ENCODE data around the gene ZSWIM3. TPM values are rescaled to one million over a fixed set of nuclear protein-coding genes. Genes with fewer than 3 reads are reported as not detected.

The ZSWIM3 gene
- total and polyA plus RNA-seq, 2 of the 13 experiments (the other 11 are each of a cell fraction or from before 2014, with no cell fraction given) = 5.2 to 5.8 TPM

- TF ChIP-seq GMEB2 (CRISPR knock-in tag; IDR thresholded peaks at IDR 0.05; ENCODE audit: low read depth) (no peak), HNRNPL (IDR thresholded peaks at IDR 0.05; ENCODE audit: low read depth, low read length) (no peak), NCOA2 (CRISPR knock-in tag; IDR thresholded peaks at IDR 0.05) (peak; percentile 61; the same call in 1 of the 2 replicates), HOXA9 (CRISPR knock-in tag; IDR thresholded peaks at IDR 0.05; ENCODE audit: borderline replicate concordance) (no peak), HNF4A (CRISPR knock-in tag; IDR thresholded peaks at IDR 0.05) (peak; percentile 89), ZNF557 (CRISPR knock-in tag; IDR thresholded peaks at IDR 0.05) (no peak), NR1H2 (CRISPR knock-in tag; IDR thresholded peaks at IDR 0.05; ENCODE audit: borderline replicate concordance, low read depth) (no peak), ARNT2 (CRISPR knock-in tag; IDR thresholded peaks at IDR 0.05; ENCODE audit: low read depth) (no peak), ASH2L (IDR thresholded peaks at IDR 0.05; ENCODE audit: insufficient read length, low read depth, low read length) (no peak), TBP (CRISPR knock-in tag; IDR thresholded peaks at IDR 0.05) (no peak), HOXA3 (CRISPR knock-in tag; IDR thresholded peaks at IDR 0.05) (peak; percentile 64), ZNF142 (CRISPR knock-in tag; IDR thresholded peaks at IDR 0.05) (no peak)
- TF ChIP-seq, protein P1, sequence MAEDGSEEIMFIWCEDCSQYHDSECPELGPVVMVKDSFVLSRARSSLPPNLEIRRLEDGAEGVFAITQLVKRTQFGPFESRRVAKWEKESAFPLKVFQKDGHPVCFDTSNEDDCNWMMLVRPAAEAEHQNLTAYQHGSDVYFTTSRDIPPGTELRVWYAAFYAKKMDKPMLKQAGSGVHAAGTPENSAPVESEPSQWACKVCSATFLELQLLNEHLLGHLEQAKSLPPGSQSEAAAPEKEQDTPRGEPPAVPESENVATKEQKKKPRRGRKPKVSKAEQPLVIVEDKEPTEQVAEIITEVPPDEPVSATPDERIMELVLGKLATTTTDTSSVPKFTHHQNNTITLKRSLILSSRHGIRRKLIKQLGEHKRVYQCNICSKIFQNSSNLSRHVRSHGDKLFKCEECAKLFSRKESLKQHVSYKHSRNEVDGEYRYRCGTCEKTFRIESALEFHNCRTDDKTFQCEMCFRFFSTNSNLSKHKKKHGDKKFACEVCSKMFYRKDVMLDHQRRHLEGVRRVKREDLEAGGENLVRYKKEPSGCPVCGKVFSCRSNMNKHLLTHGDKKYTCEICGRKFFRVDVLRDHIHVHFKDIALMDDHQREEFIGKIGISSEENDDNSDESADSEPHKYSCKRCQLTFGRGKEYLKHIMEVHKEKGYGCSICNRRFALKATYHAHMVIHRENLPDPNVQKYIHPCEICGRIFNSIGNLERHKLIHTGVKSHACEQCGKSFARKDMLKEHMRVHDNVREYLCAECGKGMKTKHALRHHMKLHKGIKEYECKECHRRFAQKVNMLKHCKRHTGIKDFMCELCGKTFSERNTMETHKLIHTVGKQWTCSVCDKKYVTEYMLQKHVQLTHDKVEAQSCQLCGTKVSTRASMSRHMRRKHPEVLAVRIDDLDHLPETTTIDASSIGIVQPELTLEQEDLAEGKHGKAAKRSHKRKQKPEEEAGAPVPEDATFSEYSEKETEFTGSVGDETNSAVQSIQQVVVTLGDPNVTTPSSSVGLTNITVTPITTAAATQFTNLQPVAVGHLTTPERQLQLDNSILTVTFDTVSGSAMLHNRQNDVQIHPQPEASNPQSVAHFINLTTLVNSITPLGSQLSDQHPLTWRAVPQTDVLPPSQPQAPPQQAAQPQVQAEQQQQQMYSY (CRISPR knock-in tag; IDR thresholded peaks at IDR 0.05) = 0 out of 2 replicates have a peak, but pooled peaks have one; percentile 14
- TF ChIP-seq, protein P2, sequence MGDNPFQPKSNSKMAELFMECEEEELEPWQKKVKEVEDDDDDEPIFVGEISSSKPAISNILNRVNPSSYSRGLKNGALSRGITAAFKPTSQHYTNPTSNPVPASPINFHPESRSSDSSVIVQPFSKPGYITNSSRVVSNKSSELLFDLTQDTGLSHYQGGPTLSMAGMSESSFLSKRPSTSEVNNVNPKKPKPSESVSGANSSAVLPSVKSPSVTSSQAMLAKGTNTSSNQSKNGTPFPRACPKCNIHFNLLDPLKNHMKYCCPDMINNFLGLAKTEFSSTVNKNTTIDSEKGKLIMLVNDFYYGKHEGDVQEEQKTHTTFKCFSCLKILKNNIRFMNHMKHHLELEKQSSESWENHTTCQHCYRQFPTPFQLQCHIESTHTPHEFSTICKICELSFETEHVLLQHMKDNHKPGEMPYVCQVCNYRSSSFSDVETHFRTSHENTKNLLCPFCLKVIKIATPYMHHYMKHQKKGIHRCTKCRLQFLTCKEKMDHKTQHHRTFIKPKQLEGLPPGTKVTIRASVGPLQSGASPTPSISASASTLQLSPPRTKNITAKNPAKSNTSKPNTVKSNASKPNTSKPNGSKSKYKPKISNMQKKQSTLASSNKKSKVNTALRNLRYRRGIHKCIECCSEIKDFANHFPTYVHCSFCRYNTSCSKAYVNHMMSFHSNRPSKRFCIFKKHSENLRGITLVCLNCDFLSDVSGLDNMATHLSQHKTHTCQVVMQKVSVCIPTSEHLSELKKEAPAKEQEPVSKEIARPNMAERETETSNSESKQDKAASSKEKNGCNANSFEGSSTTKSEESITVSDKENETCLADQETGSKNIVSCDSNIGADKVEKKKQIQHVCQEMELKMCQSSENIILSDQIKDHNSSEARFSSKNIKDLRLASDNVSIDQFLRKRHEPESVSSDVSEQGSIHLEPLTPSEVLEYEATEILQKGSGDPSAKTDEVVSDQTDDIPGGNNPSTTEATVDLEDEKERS (CRISPR knock-in tag; IDR thresholded peaks at IDR 0.05) = no peak
Measured at GRCh38 chr20:45921337-45922189, 64.1 kb downstream of the ZSWIM3 start (continued).

All from HepG2 (cell line).